K562 (cell line): Measurements from ENCODE around the gene TMPRSS9. TPM values are rescaled to one million over a fixed set of nuclear protein-coding genes. Genes with fewer than 3 reads are reported as not detected.

Experiments
- ATAC-seq: fragments of 200-7000 bp; cut with Tn5 transposase; 3 replicates; pipeline ENCODE4 v1.9.1; 2020; ENCODE audit warnings: moderate library complexity
- BruUV-seq: library from RNA; stranded (reverse); fragments of 400-500 nt; replicated peaks from 2 replicates; lab custom pipeline; 2021; lab: Mats Ljungman, UMichigan
- CTCF ChIA-PET: fragments of 300-600 bp; formaldehyde crosslinking; extraction: SDS; loops from one replicate; lab custom pipeline; 2021; ENCODE audit warnings: low intra/inter-chr PET ratio; lab: Yijun Ruan, JAX
- POLR2A ChIA-PET: fragments of 300-600, 350-650 bp; sonication (Branson Sonifier 250); formaldehyde crosslinking; extraction: SDS; loops from one replicate; lab custom pipeline; 2021; ENCODE audit warnings: antibody characterized with exemption, inconsistent platforms; lab: Yijun Ruan, JAX
- DNase-seq, 4 experiments: peaks; one replicate each; pipeline versions ENCODE4 v3.0.0 to v3.0.0-alpha.2; 2011 to 2018; ENCODE audit warnings: low spot score in 3 of 4, mixed read lengths in 3 of 4; ENCODE audit errors: extremely low read depth in 1 of 4
- FAIRE-seq: peaks from 2 replicates; lab custom pipeline; 2011; peaks lifted over from hg19 to GRCh38; lab: Jason Lieb, UNC
- H2AFZ ChIP-seq: 2 replicates; pipeline ENCODE4 v1.6.0; 2011; ENCODE audit warnings: low read depth, low read length, control low read depth, inconsistent platforms
- H3K27ac ChIP-seq: fragments of 200-600 bp; 3 replicates; pipeline ENCODE4 v1.8.0; 2011; ENCODE audit warnings: low read depth, mild to moderate bottlenecking, control low read depth, inconsistent platforms, low read length, moderate library complexity, mixed read lengths; ENCODE audit errors: extremely low read depth
- H3K27me3 ChIP-seq, 2 experiments: fragments of 300-600 bp in 1 of 2; 2 replicates in 1 of 2; 3 replicates in 1 of 2; pipeline versions ENCODE4 v1.6.0 to v1.8.0; 2011; ENCODE audit warnings: inconsistent platforms in 2 of 2, low read length in 2 of 2, mild to moderate bottlenecking in 1 of 2, mixed read lengths in 1 of 2, moderate library complexity in 1 of 2; ENCODE audit not compliant: control insufficient read depth in 2 of 2, insufficient read depth in 2 of 2
- H3K36me3 ChIP-seq: fragments of 300-600 bp; 3 replicates; pipeline ENCODE4 v1.8.0; 2011; ENCODE audit warnings: mild to moderate bottlenecking, low read length, inconsistent platforms; ENCODE audit not compliant: control insufficient read depth, insufficient read depth
- H3K4me1 ChIP-seq, 2 experiments: fragments of 200-600 bp in 1 of 2; replicated peaks in 1 of 2; 2 replicates in 1 of 2; 3 replicates in 1 of 2; pipeline versions ENCODE4 v1.5.1 to v1.8.0; 2011; ENCODE audit warnings: inconsistent platforms in 2 of 2, low read length in 2 of 2, mild to moderate bottlenecking in 1 of 2, mixed read lengths in 1 of 2, moderate library complexity in 1 of 2; ENCODE audit not compliant: control insufficient read depth in 2 of 2, insufficient read depth in 2 of 2
- H3K4me2 ChIP-seq: 2 replicates; pipeline ENCODE4 v1.6.1; 2011; ENCODE audit warnings: low read length, control low read depth, inconsistent platforms, mixed read lengths; ENCODE audit not compliant: insufficient read depth
- H3K4me3 ChIP-seq: fragments of 200-600 bp; sonication (generic), shearing (Covaris generic); 2 replicates; pipeline ENCODE4 v1.5.1; 2016; ENCODE audit warnings: control low read depth, inconsistent platforms
- H3K79me2 ChIP-seq: fragments of 200-600 bp; 3 replicates; pipeline ENCODE4 v1.8.0; 2011; ENCODE audit warnings: low read length, inconsistent platforms; ENCODE audit not compliant: control insufficient read depth, insufficient read depth
- H3K9ac ChIP-seq, 2 experiments: 2 replicates each; pipeline versions ENCODE4 v1.6.0 to v1.6.1; 2011; ENCODE audit warnings: low read depth in 2 of 2, low read length in 2 of 2, control low read depth in 1 of 2, inconsistent platforms in 1 of 2, mild to moderate bottlenecking in 1 of 2, mixed read lengths in 1 of 2; ENCODE audit not compliant: insufficient read depth in 1 of 2
- H3K9me1 ChIP-seq: one replicate; pipeline ENCODE4 v1.6.0; 2011; ENCODE audit warnings: inconsistent platforms, mild to moderate bottlenecking, low read length, moderate library complexity; ENCODE audit not compliant: control insufficient read depth, insufficient read depth
- H3K9me3 ChIP-seq: replicated peaks from 2 replicates; pipeline ENCODE4 v1.5.1; 2011; ENCODE audit warnings: low read depth, low read length, inconsistent platforms; ENCODE audit not compliant: control insufficient read depth, insufficient read depth
- H4K20me1 ChIP-seq: replicated peaks from 2 replicates; pipeline ENCODE4 v1.6.1; 2011; ENCODE audit warnings: low read length, inconsistent platforms, mixed read lengths; ENCODE audit not compliant: control insufficient read depth, insufficient read depth
- BCLAF1 ChIP-seq, 2 experiments: fragments of 450-650 bp in 1 of 2; IDR thresholded peaks; 2 replicates each; pipeline ENCODE4 v1.6.1; 2011 to 2017; ENCODE audit warnings: low read depth in 2 of 2, antibody characterized with exemption in 1 of 2, borderline replicate concordance in 1 of 2, low read length in 1 of 2, mild to moderate bottlenecking in 1 of 2, mixed read lengths in 1 of 2; ENCODE audit not compliant: control insufficient read depth in 1 of 2
- DNMT1 ChIP-seq: fragments of 450-650 bp; IDR thresholded peaks from 2 replicates; pipeline ENCODE4 v1.6.1; 2016; ENCODE audit warnings: antibody characterized with exemption, mild to moderate bottlenecking
- E4F1 ChIP-seq: fragments of 250-450 bp; sonication (Bioruptor Pico); IDR thresholded peaks from 2 replicates; pipeline ENCODE4 v1.5.0; 2021; ENCODE audit warnings: mild to moderate bottlenecking, borderline replicate concordance
- KDM1A ChIP-seq, 2 experiments: fragments of 450-650 bp; IDR thresholded peaks; 2 replicates each; pipeline ENCODE4 v1.6.1; 2016; ENCODE audit warnings: mild to moderate bottlenecking in 2 of 2
- POLR2G ChIP-seq: fragments of 200-400 bp; formaldehyde crosslinking; IDR thresholded peaks from 2 replicates; pipeline ENCODE4 v1.6.1; 2017; ENCODE audit warnings: low read depth, mild to moderate bottlenecking, antibody characterized with exemption, low read length, moderate library complexity
- RBFOX2 ChIP-seq: fragments of 200-400 bp; formaldehyde crosslinking; IDR thresholded peaks from 2 replicates; pipeline ENCODE4 v1.6.1; 2017; ENCODE audit warnings: low read depth, mild to moderate bottlenecking, low read length, moderate library complexity
- WGBS: fragments of 100-300 bp; shearing (Covaris generic); methylation state at CpG from one replicate; pipeline ENCODE4 v1.1.6; 2016; ENCODE audit warnings: low coverage, mixed read lengths; ENCODE audit not compliant: insufficient coverage; ENCODE audit errors: missing lambda C conversion rate; 5-methylcytosine and 5-hydroxymethylcytosine counted together
- in situ Hi-C: fragments of 300-500 bp; cut with MboI; formaldehyde crosslinking; loops from 4 replicates; pipeline ENCODE4 v1.15.0; 2018; ENCODE audit warnings: inconsistent platforms, mixed read lengths
- intact Hi-C: fragments of 100-400 bp; cut with micrococcal nuclease; formaldehyde crosslinking; loops from 2 replicates; pipeline ENCODE4 v1.14.2; 2022
- polyA plus RNA-seq, 8 experiments: library from polyadenylated mRNA; depleted of rRNA in 4 of 8; stranded (reverse) in 5 of 8; unstranded in 3 of 8; fragments of >200 nt; fragmentation: Nextera tagmentation in 2 of 8; fragmentation: Illumina TruSeq in 1 of 8; extraction: Ambion mirVana in 2 of 8; extraction: Trizol in 1 of 8; gene quantifications; 2 replicates each; pipeline versions ENCODE4 v1.2.1 to v1.2.3, GENCODE V29; 2011 to 2014; ENCODE audit warnings: inconsistent platforms in 1 of 8, missing spikeins in 1 of 8
- total RNA-seq, 7 experiments: library from RNA; depleted of rRNA in 6 of 7; stranded (reverse); fragments of >200 nt in 6 of 7; fragmentation: Illumina TruSeq in 2 of 7; extraction: Trizol in 2 of 7; gene quantifications; 2 replicates each; pipeline versions ENCODE4 v1.2.1 to v1.2.3, GENCODE V29; 2011 to 2021; ENCODE audit warnings: low replicate concordance in 1 of 7

TMPRSS9 gene
- total and polyA plus RNA-seq, 9 of the 15 experiments (the other 6 are each of a cell fraction or from before 2014, with no cell fraction given) = 0.01 to 0.03 TPM; not detected in 7

GRCh38 chr19:2441096-2441752 lies 81.2 kb downstream of the TMPRSS9 start:
- H3K79me2 ChIP-seq = peaks cover 16% of the 10 kb centered on the region
- FAIRE-seq = no peak

GRCh38 chr19:2443116-2443784 lies 83.2 kb downstream of the TMPRSS9 start:
- ChIA-PET CTCF (no interaction called here), POLR2A (interaction anchor here (0.6 to 1.6 kb wide), 3 partner anchors 16 to 33 kb away, joined by 3 to 4 read pairs (median 3); partner anchors contain the start of gene TIMM13)
- Histone ChIP-seq H3K9me3 (no peaks in the 10 kb centered on the region), H3K36me3 (peaks cover 74% of the 10 kb centered on the region; the same call in 1 of the 3 replicates), H3K79me2 (peaks cover 33% of the 10 kb centered on the region), H4K20me1 (peaks cover 14% of the 10 kb centered on the region), H3K27ac (no peak overlapping the region), H3K9me1 (no peaks in the 10 kb centered on the region), H3K27me3 (no peaks in the 10 kb centered on the region), H2AFZ (no peak overlapping the region), H3K9ac (peak overlapping the region in 1 of 2 experiments; percentile 55; a peak in 2 of 4 replicates), H3K4me3 (no peak overlapping the region), H3K4me2 (no peak overlapping the region), H3K4me1 (peaks cover 0 to 26% of the 10 kb centered on the region in 2 experiments; a peak in 2 of 5 replicates)
- intact Hi-C loops = no loop called here
- no TSS peak for BruUV-seq
- in situ Hi-C loops = no loop called here
- no peak for ATAC-seq
- DNase-seq = no peak
- 96% methylated on average over 18 of the region's 22 CpGs for WGBS
- no peak for FAIRE-seq
- no peak for TF ChIP-seq BCLAF1 (IDR thresholded peaks at IDR 0.05; ENCODE audit: borderline replicate concordance in 1 of 2, control insufficient read depth in 1 of 2, low read depth in 2 of 2, low read length in 1 of 2)
- no peak for TF ChIP-seq KDM1A (IDR thresholded peaks at IDR 0.05)
- TF ChIP-seq E4F1 = no peak
- TF ChIP-seq POLR2G = 0 out of 2 replicates have a peak, but pooled peaks have one; percentile 39

More at GRCh38 chr19:2441096-2441752, 81.2 kb downstream of the TMPRSS9 start:
- POLR2A ChIA-PET = interaction anchor here (0.8 to 1.7 kb wide), 2 partner anchors 12 to 13 kb away, joined by 3 to 6 read pairs; partner anchors contain the start of gene TIMM13
- no peak overlapping the region for H3K4me2 ChIP-seq
- CTCF ChIA-PET = no interaction called here
- H4K20me1 ChIP-seq = peaks cover 11% of the 10 kb centered on the region; the same call in 1 of the 2 replicates
- no peak overlapping the region for H3K27ac ChIP-seq
- no peaks in the 10 kb centered on the region for H3K9me1 ChIP-seq
- ATAC-seq (no peak), DNase-seq (no peak)
- in situ Hi-C loops = no loop called here
- no peak overlapping the region for H3K4me3 ChIP-seq
- H3K9ac ChIP-seq = peak overlapping the region in 1 of 2 experiments; percentile 52; a peak in 2 of 4 replicates
- no peaks in the 10 kb centered on the region for H3K27me3 ChIP-seq
- 97% methylated on average over 20 of the region's 26 CpGs for WGBS
- H3K36me3 ChIP-seq = peaks cover 76% of the 10 kb centered on the region; the same call in 1 of the 3 replicates
- intact Hi-C loops = no loop called here
- H2AFZ ChIP-seq = no peak overlapping the region
- peaks cover 0 to 20% of the 10 kb centered on the region in 2 experiments; a peak in 1 of 5 replicates for H3K4me1 ChIP-seq
- TF ChIP-seq DNMT1 = no peak
- TF ChIP-seq RBFOX2 = 0 out of 2 replicates have a peak, but pooled peaks have one; percentile 30
- TF ChIP-seq POLR2G = peak; percentile 47
- no TSS peak for BruUV-seq
- no peaks in the 10 kb centered on the region for H3K9me3 ChIP-seq
